H9 (cell line): ENCODE data around the gene GALNT13. TPM values are rescaled to one million over a fixed set of nuclear protein-coding genes. Genes with fewer than 3 reads are reported as not detected.

Experiments
- DNase-seq: peaks from one replicate; pipeline ENCODE4 v3.0.0-alpha.2; 2017
- H2AFZ ChIP-seq: one replicate; pipeline ENCODE4 v1.6.1; 2013; ENCODE audit warnings: mild to moderate bottlenecking, low read length, control low read depth, moderate library complexity
- H2AK5ac ChIP-seq: 2 replicates; pipeline ENCODE4 v1.6.1; 2013; ENCODE audit warnings: low read length, control low read depth, mixed read lengths; ENCODE audit not compliant: insufficient read length
- H2BK120ac ChIP-seq: one replicate; pipeline ENCODE4 v1.6.1; 2013; ENCODE audit warnings: low read depth, mild to moderate bottlenecking, low read length, control low read depth, inconsistent platforms; ENCODE audit not compliant: poor library complexity, severe bottlenecking
- H2BK12ac ChIP-seq: 2 replicates; pipeline ENCODE4 v1.6.1; 2013; ENCODE audit warnings: low read length, control low read depth, mixed read lengths, low read depth; ENCODE audit not compliant: insufficient read length
- H2BK15ac ChIP-seq: 2 replicates; pipeline ENCODE4 v1.6.1; 2013; ENCODE audit warnings: low read depth, low read length, control low read depth
- H2BK20ac ChIP-seq: one replicate; pipeline ENCODE4 v1.6.1; 2013; ENCODE audit warnings: low read depth, mild to moderate bottlenecking, low read length, control low read depth, inconsistent platforms; ENCODE audit not compliant: poor library complexity, severe bottlenecking
- H2BK5ac ChIP-seq: 2 replicates; pipeline ENCODE4 v1.6.1; 2013; ENCODE audit warnings: low read length, control low read depth, mixed read lengths; ENCODE audit not compliant: insufficient read length
- H3K14ac ChIP-seq: 2 replicates; pipeline ENCODE4 v1.6.1; 2013; ENCODE audit warnings: low read length, control low read depth; ENCODE audit not compliant: insufficient read depth
- H3K18ac ChIP-seq: 2 replicates; pipeline ENCODE4 v1.6.1; 2013; ENCODE audit warnings: low read depth, mild to moderate bottlenecking, mixed read lengths, low read length, control low read depth; ENCODE audit not compliant: insufficient read length
- H3K23ac ChIP-seq: 2 replicates; pipeline ENCODE4 v1.6.1; 2013; ENCODE audit warnings: low read length, control low read depth, mixed read lengths, low read depth; ENCODE audit not compliant: insufficient read length
- H3K23me2 ChIP-seq: 2 replicates; pipeline ENCODE4 v1.6.1; 2013; ENCODE audit warnings: low read depth, mild to moderate bottlenecking, mixed read lengths, low read length, control low read depth; ENCODE audit not compliant: insufficient read length, poor library complexity, severe bottlenecking
- H3K27ac ChIP-seq: 2 replicates; pipeline ENCODE4 v1.5.1; 2013; ENCODE audit warnings: low read length, control low read depth, mixed read lengths, low read depth; ENCODE audit not compliant: insufficient read length
- H3K27me3 ChIP-seq: 2 replicates; pipeline ENCODE4 v1.6.1; 2013; ENCODE audit warnings: low read length, control low read depth, inconsistent platforms; ENCODE audit not compliant: insufficient read depth
- H3K4ac ChIP-seq: 2 replicates; pipeline ENCODE4 v1.6.1; 2013; ENCODE audit warnings: low read depth, mild to moderate bottlenecking, control low read depth, inconsistent platforms, low read length, moderate library complexity
- H3K4me1 ChIP-seq: 2 replicates; pipeline ENCODE4 v1.6.1; 2013; ENCODE audit warnings: low read length, control low read depth, inconsistent platforms; ENCODE audit not compliant: insufficient read depth
- H3K4me2 ChIP-seq: 2 replicates; pipeline ENCODE4 v1.6.1; 2013; ENCODE audit warnings: low read length, control low read depth, mixed read lengths; ENCODE audit not compliant: insufficient read length, insufficient read depth
- H3K56ac ChIP-seq: 2 replicates; pipeline ENCODE4 v1.6.1; 2013; ENCODE audit warnings: low read depth, mild to moderate bottlenecking, mixed read lengths, low read length, control low read depth; ENCODE audit not compliant: insufficient read length
- H3K79me1 ChIP-seq: 2 replicates; pipeline ENCODE4 v1.6.1; 2013; ENCODE audit warnings: low read depth, mild to moderate bottlenecking, moderate library complexity, low read length, control low read depth, inconsistent platforms; ENCODE audit not compliant: insufficient read depth, poor library complexity, severe bottlenecking
- H3K79me2 ChIP-seq: 2 replicates; pipeline ENCODE4 v1.6.1; 2013; ENCODE audit warnings: low read length, control low read depth, inconsistent platforms; ENCODE audit not compliant: insufficient read depth
- H3K9ac ChIP-seq: 2 replicates; pipeline ENCODE4 v1.6.1; 2013; ENCODE audit warnings: low read length, control low read depth, mixed read lengths; ENCODE audit not compliant: insufficient read length; ENCODE audit errors: extremely low read depth
- H3K9me3 ChIP-seq: one replicate; pipeline ENCODE4 v1.6.1; 2013; ENCODE audit warnings: low read depth, low read length, inconsistent platforms; ENCODE audit not compliant: control insufficient read depth
- H3T11ph ChIP-seq: one replicate; pipeline ENCODE4 v1.6.1; 2013; ENCODE audit warnings: mild to moderate bottlenecking, low read length, control low read depth, inconsistent platforms
- H4K20me1 ChIP-seq: one replicate; pipeline ENCODE4 v1.6.1; 2013; ENCODE audit not compliant: control insufficient read depth, insufficient read length, insufficient read depth
- H4K5ac ChIP-seq: 2 replicates; pipeline ENCODE4 v1.6.1; 2013; ENCODE audit warnings: low read depth, mild to moderate bottlenecking, mixed read lengths, low read length, control low read depth; ENCODE audit not compliant: insufficient read length
- H4K8ac ChIP-seq: replicated peaks from 2 replicates; pipeline ENCODE4 v1.6.1; 2013; ENCODE audit warnings: low read length, control low read depth, mixed read lengths, low read depth; ENCODE audit not compliant: insufficient read length
- H4K91ac ChIP-seq: 2 replicates; pipeline ENCODE4 v1.6.1; 2013; ENCODE audit warnings: low read depth, mild to moderate bottlenecking, moderate library complexity, mixed read lengths, low read length, control low read depth; ENCODE audit not compliant: insufficient read length
- H3K27ac Mint-ChIP-seq, 3 experiments: 2 replicates in 2 of 3; 3 replicates in 1 of 3; pipeline ENCODE4 v1.8.0; 2020 to 2021; ENCODE audit warnings: mixed read lengths in 3 of 3, mild to moderate bottlenecking in 1 of 3, moderate library complexity in 1 of 3
- H3K27me3 Mint-ChIP-seq: 2 replicates; pipeline ENCODE4 v1.8.0; 2021; ENCODE audit warnings: low read depth, mild to moderate bottlenecking, moderate library complexity, mixed read lengths
- H3K36me3 Mint-ChIP-seq, 3 experiments: 2 replicates in 2 of 3; 3 replicates in 1 of 3; pipeline ENCODE4 v1.8.0; 2020 to 2021; ENCODE audit warnings: low read depth in 3 of 3, mixed read lengths in 3 of 3; ENCODE audit not compliant: insufficient read depth in 1 of 3
- H3K4me1 Mint-ChIP-seq, 2 experiments: 2 replicates each; pipeline ENCODE4 v1.8.0; 2020; ENCODE audit warnings: mixed read lengths in 2 of 2
- H3K4me3 Mint-ChIP-seq, 2 experiments: 2 replicates in 1 of 2; 3 replicates in 1 of 2; pipeline ENCODE4 v1.8.0; 2020 to 2021; ENCODE audit warnings: mild to moderate bottlenecking in 2 of 2, mixed read lengths in 2 of 2, moderate library complexity in 1 of 2
- H3K9me3 Mint-ChIP-seq, 2 experiments: 2 replicates in 1 of 2; 3 replicates in 1 of 2; pipeline ENCODE4 v1.8.0; 2020; ENCODE audit warnings: mild to moderate bottlenecking in 2 of 2, mixed read lengths in 2 of 2, moderate library complexity in 1 of 2
- CTCF ChIP-seq: fragments of 200-600 bp; sonication (generic); conservative IDR thresholded peaks from 3 replicates; pipeline ENCODE4 v1.8.0; 2021; ENCODE audit warnings: antibody characterized with exemption, mild to moderate bottlenecking
- WGBS: extraction: QIAGEN DNeasy Blood & Tissue Kit; methylation state at CpG from one replicate; pipeline ENCODE4 v1.1.7; 2013; ENCODE audit warnings: missing lambda C conversion rate, low lambda C conversion rate, mixed read lengths; ENCODE audit not compliant: insufficient read length; ENCODE audit errors: extremely low coverage; 5-methylcytosine and 5-hydroxymethylcytosine counted together
- total RNA-seq: library from RNA; stranded (reverse); gene quantifications from 2 replicates; pipeline ENCODE4 v1.2.1, GENCODE V29; 2021

The GALNT13 gene
- total RNA-seq, 1 experiment from 2014 or later = 6.6 TPM

- Histone ChIP-seq H3K23me2 (no peaks in the 10 kb centered on the region), H3T11ph (no peak overlapping the region), H3K79me2 (no peaks in the 10 kb centered on the region), H3K9me3 (no peaks in the 10 kb centered on the region), H2AFZ (no peak overlapping the region), H4K8ac (no peak overlapping the region), H2BK12ac (no peak overlapping the region), H3K79me1 (no peaks in the 10 kb centered on the region), H3K4me1 (no peaks in the 10 kb centered on the region), H3K14ac (no peak overlapping the region), H3K4ac (no peak overlapping the region), H4K5ac (no peak overlapping the region), H2AK5ac (no peak overlapping the region), H3K56ac (no peak overlapping the region), H3K27me3 (no peaks in the 10 kb centered on the region), H3K18ac (no peak overlapping the region), H2BK5ac (no peak overlapping the region), H2BK15ac (no peak overlapping the region), H3K9ac (no peak overlapping the region), H4K91ac (no peak overlapping the region), H3K27ac (no peak overlapping the region), H2BK120ac (no peak overlapping the region), H3K4me2 (no peak overlapping the region), H3K23ac (no peak overlapping the region), H4K20me1 (no peaks in the 10 kb centered on the region), H2BK20ac (no peak overlapping the region)
- H3K4me1 Mint-ChIP-seq = no peaks in the 10 kb centered on the region
- no peak overlapping the region for H3K27ac Mint-ChIP-seq
- DNase-seq = no peak
- H3K27me3 Mint-ChIP-seq = no peaks in the 10 kb centered on the region
- no peak for TF ChIP-seq CTCF
- peaks cover 6 to 16% of the 10 kb centered on the region in 2 experiments; a peak in 4 of 5 replicates for H3K9me3 Mint-ChIP-seq
- peaks cover 20 to 29% (median 25%) of the 10 kb centered on the region in 3 experiments for H3K36me3 Mint-ChIP-seq
- no peak overlapping the region for H3K4me3 Mint-ChIP-seq
- WGBS = no CpG with 5 or more reads among the region's 3 CpGs
These were observed 420.2 kb downstream of the GALNT13 start for GRCh38 chr2:154291927-154292326.
